HG03045 (cell line): Measurements from ENCODE around the gene RGS7.
A peak's percentile ranks its signal among the peaks of the same experiment; 100 is the strongest.
"Not testable (repeated sequence)": the region's sequence is repeated elsewhere in the genome, so short reads cannot be mapped to it uniquely, and the experiment has no call there.

ENCODE experiments used
- ATAC-seq: cut with Tn5 transposase; IDR thresholded peaks from one replicate; pipeline ENCODE4 v1.9.1; 2021; ENCODE audit warnings: mild to moderate bottlenecking, moderate library complexity; ENCODE audit not compliant: unreplicated experiment

Gene RGS7

GRCh38 chr1:240999826-241000225 lies 357.2 kb downstream of the RGS7 start:
- ATAC-seq = no peak

GRCh38 chr1:240998441-240999015 lies 358.5 kb downstream of the RGS7 start:
- no peak for ATAC-seq

GRCh38 chr1:240998024-240998423 lies 359.0 kb downstream of the RGS7 start:
- ATAC-seq = no peak

- ATAC-seq = no peak
These were observed 364.0 kb downstream of the RGS7 start for GRCh38 chr1:240993004-240993403.

- no peak for ATAC-seq
These were observed 365.8 kb downstream of the RGS7 start for GRCh38 chr1:240991230-240991629.

GRCh38 chr1:240987928-240988327 lies 369.1 kb downstream of the RGS7 start:
- ATAC-seq = no peak

- no peak for ATAC-seq
These were observed 371.9 kb downstream of the RGS7 start for GRCh38 chr1:240985081-240985480.

- no peak for ATAC-seq
These were observed 376.7 kb downstream of the RGS7 start for GRCh38 chr1:240980342-240980741.

- ATAC-seq = no peak
These were observed 380.3 kb downstream of the RGS7 start for GRCh38 chr1:240976685-240977084.

GRCh38 chr1:240973875-240974274 lies 383.1 kb downstream of the RGS7 start:
- no peak for ATAC-seq

GRCh38 chr1:240972059-240972458 lies 384.9 kb downstream of the RGS7 start:
- ATAC-seq = not testable (repeated sequence)

GRCh38 chr1:240970253-240970652 lies 386.8 kb downstream of the RGS7 start:
- ATAC-seq = no peak

GRCh38 chr1:240968864-240969263 lies 388.1 kb downstream of the RGS7 start:
- no peak for ATAC-seq

- ATAC-seq = no peak
These were observed 389.8 kb downstream of the RGS7 start for GRCh38 chr1:240967070-240967724.

- ATAC-seq = no peak
These were observed 391.4 kb downstream of the RGS7 start for GRCh38 chr1:240965581-240966091.

GRCh38 chr1:240962086-240962485 lies 394.9 kb downstream of the RGS7 start:
- ATAC-seq = no peak

- no peak for ATAC-seq
These were observed 400.6 kb downstream of the RGS7 start for GRCh38 chr1:240956424-240956823.

- no peak for ATAC-seq
These were observed 401.0 kb downstream of the RGS7 start for GRCh38 chr1:240956020-240956419.

- ATAC-seq = no peak
These were observed 409.4 kb downstream of the RGS7 start for GRCh38 chr1:240947438-240948224.

GRCh38 chr1:240946926-240947325 lies 410.1 kb downstream of the RGS7 start:
- ATAC-seq = peak; percentile 59

- no peak for ATAC-seq
These were observed 414.1 kb downstream of the RGS7 start for GRCh38 chr1:240942901-240943300.
